NCI-H345 (cell line): ENCODE measurements around the gene METRNL.

Experiments used
- DNase-seq: peaks from one replicate; lab custom pipeline; 2025; lab: John Stamatoyannopoulos, UW

The METRNL gene

DNA sequence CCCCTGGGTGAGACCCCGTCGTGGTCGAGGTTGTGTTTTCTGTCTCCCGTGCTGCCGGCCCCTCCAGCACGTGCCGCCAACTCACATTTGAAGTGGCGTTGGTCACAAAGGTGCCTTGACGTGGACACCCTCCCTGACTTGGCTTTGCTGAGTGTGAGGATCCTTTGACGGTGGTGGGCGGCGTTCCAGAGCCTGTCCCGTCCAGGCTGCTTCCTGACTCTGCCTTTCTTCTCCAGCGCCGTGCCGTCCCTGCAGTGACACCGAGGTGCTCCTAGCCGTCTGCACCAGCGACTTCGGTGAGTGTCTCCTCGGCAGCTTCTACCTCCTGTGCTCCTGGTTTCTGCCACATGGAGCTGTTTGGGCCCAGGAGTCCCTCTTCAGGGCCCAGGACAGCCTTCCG lies 13.5 kb downstream of the METRNL start:
- no peak for DNase-seq

DNA sequence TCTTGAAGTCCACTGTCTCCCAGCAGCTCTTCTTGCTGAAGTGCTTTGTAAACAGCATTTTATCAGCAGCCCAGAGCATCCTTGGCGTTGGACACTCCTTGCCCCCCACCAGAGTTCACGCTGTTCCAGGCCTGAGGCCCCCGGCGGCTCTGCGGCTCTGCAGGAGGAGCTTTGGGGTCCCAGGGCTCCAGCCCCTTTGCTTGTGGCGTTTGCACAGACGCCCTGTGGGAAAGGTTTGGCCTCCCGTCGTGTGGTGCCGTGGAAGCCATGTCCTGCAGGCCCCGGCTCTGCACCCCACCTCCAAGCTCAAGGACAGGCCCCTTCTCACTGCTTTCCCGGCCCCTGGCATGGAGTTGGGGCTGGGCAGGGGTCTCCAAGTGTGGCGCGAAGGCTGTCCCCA lies 14.1 kb downstream of the METRNL start:
- no peak for DNase-seq

DNA sequence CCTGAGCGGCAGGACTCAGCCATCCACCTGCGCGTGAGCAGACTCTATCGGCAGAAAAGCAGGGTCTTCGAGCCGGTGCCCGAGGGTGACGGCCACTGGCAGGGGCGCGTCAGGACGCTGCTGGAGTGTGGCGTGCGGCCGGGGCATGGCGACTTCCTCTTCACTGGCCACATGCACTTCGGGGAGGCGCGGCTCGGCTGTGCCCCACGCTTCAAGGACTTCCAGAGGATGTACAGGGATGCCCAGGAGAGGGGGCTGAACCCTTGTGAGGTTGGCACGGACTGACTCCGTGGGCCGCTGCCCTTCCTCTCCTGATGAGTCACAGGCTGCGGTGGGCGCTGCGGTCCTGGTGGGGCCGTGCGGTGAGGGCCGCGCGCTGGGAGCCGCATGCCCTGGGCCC lies 14.9 kb downstream of the METRNL start:
- DNase-seq: no peak

DNA sequence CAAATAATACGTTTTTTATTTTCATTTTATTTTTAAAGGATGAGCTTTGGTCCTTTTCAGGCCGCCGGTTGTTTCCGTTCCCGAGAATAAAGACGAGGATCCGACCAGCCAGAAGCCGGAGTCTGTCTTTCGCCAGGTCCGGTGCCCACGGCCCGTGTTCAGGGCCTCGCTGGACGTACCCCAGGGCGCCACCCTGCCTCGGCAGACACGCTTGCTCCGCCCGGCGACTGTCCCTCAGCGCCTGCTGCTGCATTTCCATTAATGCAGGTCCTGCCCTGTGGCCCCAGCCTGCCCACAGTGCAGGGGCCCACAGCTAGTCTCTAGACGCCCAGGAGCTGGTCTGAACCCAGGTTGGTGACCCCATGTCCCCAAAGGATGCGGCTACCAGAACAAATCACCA lies 15.6 kb downstream of the METRNL start:
- DNase-seq: no peak

DNA sequence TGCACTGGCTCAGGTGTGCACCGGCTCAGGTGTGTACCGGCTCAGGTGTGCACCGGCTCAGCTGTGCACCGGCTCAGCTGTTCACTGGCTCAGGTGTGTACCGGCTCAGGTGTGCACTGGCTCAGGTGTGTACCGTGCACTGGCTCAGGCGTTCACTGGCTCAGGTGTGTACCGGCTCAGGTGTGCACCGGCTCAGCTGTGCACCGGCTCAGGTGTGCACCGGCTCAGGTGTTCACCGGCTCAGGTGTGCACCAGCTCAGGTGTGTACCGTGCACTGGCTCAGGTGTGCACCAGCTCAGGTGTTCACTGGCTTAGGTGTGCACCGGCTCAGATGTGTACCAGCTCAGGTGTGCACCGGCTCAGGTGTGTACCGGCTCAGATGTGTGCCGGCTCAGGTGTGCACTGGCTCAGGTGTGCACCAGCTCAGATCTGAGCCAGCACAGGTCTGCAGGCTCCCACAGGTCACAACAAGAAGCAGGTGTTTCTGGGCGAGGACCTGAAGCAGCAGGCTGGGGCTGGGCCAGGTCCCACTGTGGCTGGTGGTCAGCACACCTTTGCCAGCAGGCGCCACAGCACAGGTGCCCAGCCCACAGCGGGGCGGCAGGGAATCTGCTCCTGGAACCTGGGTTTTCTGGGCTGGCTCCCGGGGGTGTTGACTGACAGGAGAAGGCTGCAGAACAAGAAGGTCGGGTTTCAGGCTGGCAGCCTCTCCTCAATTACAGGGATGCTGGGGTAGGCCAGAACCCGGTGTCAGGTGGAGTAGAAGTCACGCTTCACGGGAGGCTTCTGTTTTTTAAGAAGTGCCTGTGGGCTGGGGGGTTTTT lies 17.2 kb downstream of the METRNL start:
- DNase-seq: peak; percentile 66

DNA sequence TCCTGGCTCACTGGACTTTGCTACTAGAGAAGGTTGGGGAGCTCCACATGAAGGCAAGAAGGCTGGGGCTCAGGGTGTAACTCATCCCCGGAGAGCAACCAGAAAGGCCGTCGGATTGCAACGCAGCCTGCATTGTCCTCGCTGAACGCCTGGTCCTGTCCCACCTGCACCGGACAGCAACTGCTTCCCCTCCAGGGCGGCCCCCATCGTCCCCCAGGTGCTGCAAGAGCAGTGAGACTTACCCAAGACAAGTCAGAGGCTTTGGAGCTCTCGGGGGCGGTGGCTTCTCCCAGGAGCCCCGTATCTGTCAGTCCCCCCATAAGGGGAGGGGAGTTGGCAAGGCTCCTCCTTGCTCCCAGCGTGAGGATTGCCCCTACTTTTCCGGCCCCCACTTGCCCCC lies 18.4 kb downstream of the METRNL start:
- no peak for DNase-seq

DNA sequence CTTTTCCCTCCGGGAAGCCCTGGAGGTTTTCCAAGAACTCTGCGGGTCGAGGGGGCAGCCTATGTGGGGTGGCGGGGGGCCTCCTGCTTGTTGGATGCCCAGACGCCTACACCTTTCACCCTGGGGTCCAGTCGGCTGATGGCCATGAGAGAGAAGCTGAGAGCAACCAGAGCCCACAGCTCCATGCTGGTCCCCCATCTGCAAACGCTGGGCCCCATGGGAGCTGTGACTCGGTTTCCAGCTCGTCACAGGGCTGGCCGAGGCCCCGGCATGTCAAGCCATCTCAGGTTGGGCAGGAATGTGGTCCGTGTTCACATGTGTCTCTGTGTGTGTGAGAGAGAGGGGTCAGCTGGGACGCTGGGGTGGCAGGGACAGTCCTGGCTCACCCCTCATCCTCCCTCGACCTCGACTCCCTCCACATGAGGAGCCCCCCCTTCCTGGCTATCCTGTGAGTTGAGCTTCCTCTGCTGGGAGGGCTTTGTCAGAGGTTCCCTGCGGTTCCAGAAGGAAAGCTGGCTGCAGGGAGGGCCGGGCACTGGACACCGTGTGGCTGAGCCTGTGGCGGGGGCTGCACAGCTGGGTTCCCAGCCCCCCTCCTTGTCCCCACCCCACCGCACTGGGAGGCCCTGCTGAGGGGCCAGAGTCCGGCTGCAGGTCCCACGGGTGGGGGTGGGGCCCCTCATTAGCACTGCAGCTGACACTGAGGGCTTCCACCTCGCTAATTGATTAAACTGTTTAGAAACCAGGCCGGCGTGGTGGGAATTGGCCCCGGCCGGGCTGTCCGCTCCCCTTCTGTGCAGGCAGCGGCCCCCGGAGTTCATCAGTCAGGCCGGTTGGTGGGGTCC lies 19.1 kb downstream of the METRNL start:
- DNase-seq: no peak

DNA sequence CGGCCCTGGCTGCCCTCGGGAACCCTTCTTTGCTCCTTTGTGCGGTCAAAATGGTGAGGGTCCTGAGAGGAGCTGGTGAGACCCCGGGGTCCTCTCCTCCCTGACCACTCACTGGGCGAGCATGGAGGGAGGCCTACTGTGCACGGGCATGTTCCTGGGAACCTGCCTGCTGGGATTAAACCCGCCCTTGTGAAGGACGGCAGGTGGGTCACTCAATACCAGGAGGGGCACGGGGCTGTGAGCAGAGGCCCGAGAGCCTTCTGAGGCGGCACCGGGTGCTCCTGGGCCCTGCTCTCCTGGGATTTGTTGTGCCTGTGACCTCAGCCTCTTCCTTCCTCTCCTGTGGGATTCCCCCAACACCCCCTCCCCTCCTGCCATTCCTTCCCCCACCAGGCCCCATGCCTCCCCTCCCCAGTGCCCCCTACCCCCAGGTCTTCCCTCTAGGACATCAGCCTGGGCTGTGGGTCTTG lies 19.7 kb downstream of the METRNL start:
- no peak for DNase-seq

DNA sequence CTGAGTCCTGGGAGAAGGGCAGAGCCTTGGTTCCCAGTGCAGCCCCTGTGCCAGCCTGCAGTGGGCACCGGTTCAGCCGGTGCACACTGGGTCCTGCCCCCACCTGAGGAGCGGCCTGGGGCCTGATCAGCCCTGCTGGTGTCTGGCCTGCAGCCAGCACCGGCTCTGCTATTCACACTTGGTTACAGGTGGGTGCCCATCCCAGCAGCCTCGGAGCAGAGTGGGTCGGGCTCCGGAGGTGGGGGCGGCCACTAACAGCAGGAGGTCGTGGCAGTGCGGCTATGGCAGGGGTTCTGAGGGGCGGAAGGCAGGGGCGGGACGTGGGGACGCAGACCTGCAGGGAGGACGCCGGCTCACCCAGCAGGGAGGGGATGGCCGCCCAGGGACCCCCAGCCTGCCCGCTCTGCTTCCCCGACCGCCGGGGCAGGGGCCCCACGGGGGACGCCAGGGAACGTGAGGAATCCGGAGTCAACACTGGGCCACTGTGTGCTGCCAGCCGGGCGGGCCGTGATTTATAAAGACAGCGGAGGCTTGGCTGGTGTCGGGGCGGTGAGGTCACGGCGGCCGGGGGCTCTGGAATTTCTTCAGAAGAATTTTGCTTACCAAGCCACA lies 20.3 kb downstream of the METRNL start:
- DNase-seq: peak; percentile 85

DNA sequence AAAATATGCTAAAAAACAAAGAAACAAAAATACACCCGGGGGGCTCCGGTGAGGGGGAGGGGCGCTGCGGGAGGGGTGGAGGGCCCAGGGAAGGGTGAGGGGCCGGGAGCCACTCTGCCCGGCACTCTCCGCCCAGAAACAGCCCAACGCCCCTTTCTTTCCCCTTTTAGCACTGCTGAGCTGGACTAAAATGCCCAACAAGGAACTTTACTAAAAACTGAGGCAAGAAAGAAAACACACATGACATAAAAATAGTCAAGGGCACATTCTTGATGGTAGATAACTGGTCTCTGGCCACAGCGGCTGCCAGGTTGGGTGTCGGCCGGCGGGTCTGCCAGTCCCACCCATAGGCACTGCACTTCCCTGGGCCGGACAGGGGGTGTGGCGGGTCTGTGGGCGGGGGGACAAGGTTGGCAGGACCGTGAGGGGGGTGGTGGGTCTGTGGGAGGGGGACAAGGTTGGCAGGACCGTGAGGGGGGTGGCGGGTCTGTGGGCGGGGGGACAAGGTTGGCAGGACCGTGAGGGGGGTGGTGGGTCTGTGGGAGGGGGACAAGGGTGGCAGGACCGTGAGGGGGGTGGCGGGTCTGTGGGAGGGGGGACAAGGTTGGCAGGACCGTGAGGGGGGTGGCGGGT lies 20.9 kb downstream of the METRNL start:
- no peak for DNase-seq

DNA sequence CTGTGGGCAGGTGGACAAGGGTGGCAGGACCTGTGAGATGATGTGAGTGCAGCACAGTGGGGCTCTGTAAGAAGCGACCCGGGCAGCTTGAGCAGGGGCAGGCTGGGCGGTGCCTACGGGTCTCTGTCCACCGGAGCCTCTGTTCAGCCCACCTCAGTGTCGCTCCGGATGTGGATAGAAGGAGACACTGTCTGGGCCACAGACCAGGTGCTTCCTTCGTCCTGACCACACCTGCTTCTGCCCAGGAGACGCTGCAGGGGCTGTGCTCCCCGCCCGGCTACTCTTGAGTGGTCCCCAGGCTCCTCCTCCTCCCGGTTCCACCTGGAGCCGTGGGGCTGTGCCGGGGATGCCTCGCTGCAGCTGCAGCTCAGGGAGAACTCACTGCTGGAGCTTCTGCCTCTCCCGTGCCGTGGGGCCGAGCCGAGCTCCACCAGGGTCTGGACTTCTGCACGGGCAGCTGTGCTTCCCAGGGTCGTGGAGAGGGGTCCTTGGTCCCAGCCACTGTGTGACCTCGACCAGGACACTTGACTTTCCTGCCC lies 21.5 kb downstream of the METRNL start:
- DNase-seq: peak; percentile 69

DNA sequence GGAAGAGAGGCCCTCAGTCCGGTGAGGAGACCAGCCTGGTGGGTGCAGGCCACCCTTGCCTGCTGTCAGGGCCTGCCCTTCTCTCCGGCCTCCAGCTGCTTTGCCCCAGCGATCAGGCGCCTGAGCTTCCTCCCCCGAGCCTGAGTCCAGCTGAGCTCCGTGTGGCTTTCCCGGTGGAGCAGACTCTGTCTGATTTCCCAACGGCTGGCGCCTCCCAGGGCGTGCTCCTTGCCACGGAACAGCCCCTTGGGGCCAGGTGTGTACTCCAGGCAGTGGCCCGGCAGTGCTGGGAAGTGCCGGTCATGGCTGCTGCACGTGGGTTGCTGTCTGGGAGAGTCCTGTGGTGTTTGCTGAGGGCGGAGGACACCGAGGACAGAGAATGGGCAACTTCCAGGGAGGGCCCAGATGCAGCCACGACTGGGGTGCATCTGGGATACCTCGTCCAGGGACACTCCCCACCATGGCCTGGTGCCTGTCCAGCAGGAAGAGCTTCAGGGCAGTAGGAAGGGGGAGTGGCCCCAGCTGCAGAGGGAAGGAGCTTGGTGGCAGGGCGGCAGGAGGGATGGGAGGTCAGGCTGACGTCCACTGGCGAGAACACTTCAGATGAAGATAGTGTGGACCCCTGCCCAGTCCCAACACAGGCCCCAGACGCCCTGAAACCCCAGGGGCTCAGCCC lies 22.5 kb downstream of the METRNL start:
- no peak for DNase-seq

DNA sequence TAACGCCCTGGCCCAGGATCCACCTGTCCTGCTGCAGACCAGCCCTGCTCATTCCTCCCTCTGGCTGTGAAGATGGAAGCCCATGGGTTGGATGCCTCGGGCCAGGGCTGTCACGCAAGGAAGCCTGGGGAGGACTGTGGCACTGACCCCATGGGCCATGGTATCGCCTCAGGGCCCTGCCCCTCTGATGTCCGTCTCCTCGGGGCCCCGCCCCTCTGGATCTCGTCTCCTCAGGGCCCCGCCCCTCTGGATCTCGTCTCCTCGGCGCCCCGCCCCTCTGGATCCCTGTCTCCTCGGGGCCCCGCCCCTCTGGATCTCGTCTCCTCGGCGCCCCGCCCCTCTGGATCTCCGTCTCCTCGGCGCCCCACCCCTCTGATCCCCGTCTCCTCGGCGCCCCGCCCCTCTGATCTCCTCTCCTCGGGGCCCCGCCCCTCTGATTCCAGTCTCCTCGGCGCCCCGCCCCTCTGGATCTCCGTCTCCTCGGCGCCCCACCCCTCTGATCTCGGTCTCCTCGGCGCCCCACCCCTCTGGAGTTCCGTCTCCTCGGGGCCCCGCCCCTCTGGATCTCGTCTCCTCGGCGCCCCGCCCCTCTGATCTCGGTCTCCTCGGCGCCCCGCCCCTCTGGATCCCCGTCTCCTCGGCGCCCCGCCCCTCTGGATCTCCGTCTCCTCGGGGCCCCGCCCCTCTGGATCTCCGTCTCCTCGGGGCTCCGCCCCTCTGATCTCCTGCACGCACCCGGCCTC lies 24.0 kb downstream of the METRNL start:
- DNase-seq: peak; percentile 94

DNA sequence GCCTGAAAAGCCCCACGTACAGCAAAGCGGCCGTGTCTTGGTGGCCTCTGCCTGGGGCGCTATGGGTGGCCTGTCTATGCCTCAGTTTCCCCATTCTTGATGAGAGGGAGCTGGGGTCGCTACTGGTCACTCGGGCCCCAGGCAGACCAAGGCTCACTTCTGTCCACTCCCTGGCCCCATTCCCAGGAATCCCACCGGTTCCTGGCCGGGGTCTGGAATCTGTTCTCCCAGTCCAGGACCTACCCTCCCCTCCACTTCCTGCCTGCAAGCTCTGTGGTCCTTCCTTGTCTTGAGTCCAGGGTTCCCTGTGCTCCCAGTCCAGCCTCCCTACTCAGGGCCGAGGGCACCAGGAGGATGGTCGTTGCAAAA lies 24.5 kb downstream of the METRNL start:
- no peak for DNase-seq

DNA sequence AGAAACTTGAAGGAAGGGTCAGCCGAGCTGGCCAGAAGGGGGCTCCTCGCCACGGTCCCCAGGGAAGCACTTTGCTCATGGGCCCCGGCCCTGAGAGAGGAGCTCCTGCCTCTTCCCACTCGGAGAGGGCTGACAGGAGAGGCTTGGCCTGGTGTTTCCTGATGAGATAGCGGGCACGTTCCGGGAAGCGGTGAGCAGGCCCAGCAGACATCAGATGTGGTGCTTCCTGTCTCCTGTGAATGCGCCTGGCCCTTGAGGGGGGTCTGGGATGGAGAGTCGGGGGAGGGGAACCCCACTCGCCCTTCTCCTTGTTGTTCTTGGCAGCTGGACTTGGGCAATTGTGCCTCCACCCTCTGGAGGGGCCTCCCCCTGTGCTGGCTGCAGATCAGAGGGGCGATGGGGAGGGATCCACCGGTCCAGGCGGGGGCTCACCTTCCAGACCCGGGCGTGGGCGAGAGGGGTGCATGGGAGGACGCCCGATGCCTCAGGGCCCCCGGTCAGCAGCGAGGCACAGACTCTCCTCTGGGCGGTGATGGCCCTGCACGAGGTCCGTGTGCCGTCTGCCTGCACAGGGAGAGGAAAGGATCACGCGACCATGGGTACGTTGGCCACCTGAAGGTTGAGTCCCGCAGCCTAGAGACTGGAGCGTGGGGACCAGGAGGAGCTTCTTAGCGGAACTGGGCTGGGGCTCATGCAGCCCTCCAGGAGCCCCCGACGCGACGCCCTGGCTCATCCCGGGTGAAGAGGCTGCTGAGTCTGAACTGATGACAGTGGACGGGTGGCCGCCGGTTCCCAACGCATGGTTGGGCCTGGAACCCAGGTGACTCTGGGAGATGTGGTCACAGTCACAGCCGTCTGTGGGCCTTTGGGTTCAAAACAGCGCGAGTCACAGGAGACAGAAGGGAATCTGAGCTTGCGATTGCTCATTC lies 25.4 kb downstream of the METRNL start:
- no peak for DNase-seq

DNA sequence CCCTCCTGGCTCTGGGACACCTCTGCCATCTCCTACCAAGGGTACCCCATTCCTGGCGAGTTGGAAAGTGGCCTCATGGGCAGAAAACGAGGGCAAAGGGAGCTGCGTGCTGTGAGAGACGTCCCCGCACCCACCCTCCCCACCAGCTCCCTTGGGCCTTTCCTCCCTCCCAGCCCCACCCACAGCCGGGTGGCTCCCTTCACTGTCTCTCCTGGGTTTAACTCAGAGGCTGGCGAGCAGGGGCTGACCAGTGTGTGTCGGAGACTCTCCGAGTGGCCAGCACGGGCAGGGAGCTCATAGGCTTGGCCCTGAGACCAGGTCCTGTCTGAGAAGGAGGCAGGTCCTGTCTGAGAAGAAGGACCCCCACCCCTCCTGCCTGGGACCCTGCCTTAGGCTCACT lies 26.1 kb downstream of the METRNL start:
- no peak for DNase-seq

DNA sequence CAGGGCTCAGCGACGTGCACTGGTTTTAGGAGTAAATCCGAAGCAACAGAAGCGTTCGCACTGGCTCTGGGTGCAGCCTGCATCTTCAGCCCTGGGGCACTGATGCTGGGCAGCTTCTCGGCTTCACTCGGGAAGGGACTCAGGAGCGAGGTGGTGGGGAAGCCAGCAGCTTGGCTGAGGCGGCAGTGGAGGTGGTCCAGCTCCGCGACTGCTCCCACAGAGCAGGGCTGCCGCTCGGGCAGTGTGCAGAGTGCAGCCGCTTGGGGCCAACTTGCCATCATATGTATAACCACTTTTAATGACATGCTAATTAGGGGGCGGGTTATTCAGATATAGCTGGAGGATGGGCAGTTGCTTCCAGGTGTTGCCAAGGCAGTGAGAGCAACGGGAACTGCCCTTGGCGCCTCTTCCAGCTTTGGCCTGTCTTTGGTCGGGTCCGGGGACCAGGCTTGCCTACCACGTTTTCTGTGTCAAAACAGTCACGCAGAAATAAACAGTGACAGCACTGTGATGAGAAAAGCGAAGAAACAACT lies 26.7 kb downstream of the METRNL start:
- DNase-seq: no peak

DNA sequence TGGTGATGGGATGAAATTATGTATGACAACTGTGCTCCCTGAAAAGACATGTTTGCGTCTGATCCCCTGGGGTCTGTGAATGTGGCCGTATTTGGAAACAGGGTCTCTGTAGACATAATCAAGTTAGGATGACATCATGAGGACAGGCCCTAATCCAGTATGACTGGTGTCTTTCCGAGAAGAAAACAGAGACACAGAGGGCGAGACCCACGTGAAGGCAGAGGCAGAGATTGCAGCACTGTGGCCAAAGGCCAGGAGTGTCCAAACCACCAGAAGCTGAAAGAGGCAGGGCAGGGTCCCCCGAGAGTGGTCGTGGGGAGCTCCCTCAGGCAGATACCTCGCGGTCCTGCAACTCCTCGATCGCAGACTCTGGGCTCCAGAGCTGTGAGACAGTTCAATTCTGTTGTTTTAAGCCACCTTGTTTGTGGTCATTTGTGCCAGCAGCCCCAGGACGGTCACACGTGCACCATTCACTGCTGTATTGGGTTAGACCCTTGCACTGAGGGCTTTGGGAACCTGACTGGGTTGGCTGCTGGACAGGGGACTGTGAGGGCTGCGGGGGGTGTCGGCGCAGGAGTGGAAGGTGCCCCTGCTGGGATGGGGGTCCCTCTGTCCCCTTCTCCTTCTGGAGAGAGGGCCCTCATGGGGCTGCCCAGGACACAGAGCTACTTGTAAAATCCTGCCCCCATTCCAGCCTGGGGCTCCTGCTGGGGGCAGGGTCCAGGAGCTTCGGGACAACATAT lies 27.7 kb downstream of the METRNL start:
- DNase-seq: no peak

DNA sequence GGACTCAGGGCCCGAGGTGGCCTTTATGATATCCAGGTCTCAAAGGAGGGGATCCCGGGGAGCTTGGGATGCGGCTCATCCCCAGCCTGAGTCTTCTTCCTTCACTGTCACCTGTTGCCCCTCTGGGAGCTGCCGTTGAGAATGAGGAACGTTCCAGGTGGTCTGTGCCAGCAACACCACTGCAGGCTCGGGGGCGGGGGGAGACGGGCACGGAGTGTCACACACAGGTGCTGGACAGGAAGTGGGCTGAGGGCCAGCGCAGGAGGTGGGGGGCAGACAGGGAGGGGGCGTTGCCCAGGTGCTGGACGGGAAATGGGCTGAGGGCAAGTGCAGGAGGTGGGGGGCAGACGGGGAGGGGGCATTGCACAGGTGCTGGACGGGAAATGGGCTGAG lies 28.2 kb downstream of the METRNL start:
- DNase-seq: no peak
